ENCODE measurements around the gene SHISAL1.

DNA sequence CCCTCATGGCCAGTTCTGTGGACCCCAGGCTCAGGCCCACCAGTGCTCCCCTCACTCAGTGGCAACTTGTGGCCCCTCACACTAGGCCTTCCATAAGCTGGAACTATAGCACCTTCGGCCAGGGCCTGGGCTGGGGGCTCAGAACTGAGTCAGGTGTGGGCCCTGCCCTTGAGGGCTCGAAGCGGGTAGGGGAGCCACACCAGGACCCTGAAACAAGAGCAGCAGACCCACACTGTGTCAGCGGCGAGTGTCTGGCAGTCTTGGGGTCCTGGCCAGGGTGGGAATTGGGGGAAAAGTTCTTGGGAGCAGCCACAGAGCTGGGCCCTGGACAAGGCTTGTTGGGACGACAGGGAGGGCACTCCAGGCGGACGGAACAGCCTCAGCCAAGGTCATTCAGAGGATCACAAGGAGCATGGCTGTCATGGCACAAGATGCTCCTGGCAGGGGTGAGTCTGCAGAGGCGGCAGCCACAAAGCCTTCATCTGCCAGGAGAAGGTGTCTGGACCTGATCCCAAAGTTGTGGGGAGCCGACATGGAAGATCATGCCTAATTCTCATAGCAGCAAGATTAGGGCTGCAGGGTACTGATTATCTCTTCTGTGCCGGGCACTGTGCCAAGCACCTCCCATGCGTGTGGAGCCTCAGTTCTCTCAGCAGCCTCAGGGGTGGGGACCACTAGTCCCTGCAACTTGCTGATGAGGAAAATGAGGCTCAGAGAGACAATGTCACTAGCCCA lies 50.7 kb downstream of the SHISAL1 start:
- TF ChIP-seq CTCF (IDR thresholded peaks at IDR 0.05) (no peak), POLR2A (IDR thresholded peaks at IDR 0.05) (no peak)
